ENCODE measurements around the gene TP53BP2. TPM values are rescaled to one million over a fixed set of nuclear protein-coding genes. Genes with fewer than 3 reads are reported as not detected.
A peak's percentile ranks its signal among the peaks of the same experiment; 100 is the strongest.

Gene TP53BP2
- total RNA-seq, 1 donor from 2014 or later, result 59.2 TPM

DNA sequence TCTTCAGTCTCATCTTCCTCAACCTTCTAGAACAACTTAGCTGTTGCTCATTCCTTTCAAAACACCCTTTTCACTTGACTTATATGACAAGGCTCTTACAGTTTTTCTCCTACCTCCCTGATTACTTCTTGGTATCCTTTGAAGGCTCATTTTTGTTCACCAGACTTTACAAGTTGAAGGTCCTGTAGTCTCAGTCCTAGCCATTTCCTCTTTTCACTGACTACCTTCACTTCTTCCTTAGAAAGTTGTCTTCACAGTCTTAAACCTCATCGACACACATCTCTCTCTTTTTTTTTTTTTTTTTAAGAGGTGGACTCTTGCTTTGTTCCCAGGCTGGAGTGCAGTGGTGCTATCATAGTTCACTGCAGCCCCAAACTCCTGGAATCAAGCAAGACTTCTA lies 6.6 kb upstream of the TP53BP2 start:
- H3K27me3 Mint-ChIP-seq, result peaks cover 22% of the 10 kb centered on the region
- H3K36me3 Mint-ChIP-seq (ENCODE audit: insufficient read depth), result no peaks in the 10 kb centered on the region
- DNase-seq (ENCODE audit: low spot score, unreplicated experiment), result no peak
- TF ChIP-seq, protein P1, sequence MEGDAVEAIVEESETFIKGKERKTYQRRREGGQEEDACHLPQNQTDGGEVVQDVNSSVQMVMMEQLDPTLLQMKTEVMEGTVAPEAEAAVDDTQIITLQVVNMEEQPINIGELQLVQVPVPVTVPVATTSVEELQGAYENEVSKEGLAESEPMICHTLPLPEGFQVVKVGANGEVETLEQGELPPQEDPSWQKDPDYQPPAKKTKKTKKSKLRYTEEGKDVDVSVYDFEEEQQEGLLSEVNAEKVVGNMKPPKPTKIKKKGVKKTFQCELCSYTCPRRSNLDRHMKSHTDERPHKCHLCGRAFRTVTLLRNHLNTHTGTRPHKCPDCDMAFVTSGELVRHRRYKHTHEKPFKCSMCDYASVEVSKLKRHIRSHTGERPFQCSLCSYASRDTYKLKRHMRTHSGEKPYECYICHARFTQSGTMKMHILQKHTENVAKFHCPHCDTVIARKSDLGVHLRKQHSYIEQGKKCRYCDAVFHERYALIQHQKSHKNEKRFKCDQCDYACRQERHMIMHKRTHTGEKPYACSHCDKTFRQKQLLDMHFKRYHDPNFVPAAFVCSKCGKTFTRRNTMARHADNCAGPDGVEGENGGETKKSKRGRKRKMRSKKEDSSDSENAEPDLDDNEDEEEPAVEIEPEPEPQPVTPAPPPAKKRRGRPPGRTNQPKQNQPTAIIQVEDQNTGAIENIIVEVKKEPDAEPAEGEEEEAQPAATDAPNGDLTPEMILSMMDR (IDR thresholded peaks at IDR 0.05; ENCODE audit: unreplicated experiment), result no peak
- H3K4me1 Mint-ChIP-seq (ENCODE audit: low read depth), result no peaks in the 10 kb centered on the region
- no peak overlapping the region for H3K4me3 Mint-ChIP-seq (ENCODE audit: low read depth)
- H3K9me3 Mint-ChIP-seq (ENCODE audit: low read depth), result no peaks in the 10 kb centered on the region
- no peak overlapping the region for H3K27ac Mint-ChIP-seq

DNA sequence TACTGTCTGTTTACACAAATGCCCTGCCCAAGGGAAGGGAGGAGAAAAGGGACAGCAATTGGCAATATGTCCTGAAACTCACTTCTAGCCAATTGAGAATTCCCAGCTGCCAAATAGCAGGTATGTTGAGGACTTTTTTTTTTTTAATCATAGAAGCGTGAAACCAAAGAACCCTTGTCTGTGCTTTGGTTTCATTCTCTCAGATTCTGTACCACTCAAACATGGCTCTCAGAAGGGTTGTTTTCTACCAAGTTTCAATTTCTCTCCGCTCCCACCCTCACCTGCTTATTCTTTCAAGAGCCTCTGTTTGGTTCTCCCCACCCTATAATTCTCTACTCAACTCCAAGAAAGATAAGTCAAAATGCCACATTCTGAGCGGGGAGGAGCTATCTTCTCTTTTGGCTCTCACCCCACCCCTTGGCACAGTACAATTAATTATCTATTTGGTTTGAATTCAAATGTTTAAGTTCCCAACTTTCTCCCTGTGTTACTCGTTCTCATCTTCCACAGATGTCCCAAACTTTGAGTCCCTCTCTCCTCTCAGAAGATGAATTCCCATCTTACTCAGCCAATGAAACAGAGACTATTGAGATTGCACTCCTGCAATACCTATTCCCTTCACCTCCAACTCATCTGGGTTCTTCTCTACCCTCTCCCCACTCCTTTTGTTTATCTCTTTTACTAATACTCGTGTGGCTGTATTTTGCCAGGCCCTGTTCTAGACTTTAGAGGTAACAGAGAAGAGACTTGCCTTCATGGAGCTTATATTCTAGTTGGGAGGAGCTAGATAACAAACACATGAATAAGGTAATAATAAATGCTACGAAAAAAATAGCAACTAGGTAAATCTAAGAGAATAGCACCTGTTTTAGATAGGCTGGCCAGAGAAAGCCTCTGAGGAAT lies 3.9 kb upstream of the TP53BP2 start:
- TF ChIP-seq, protein P1 (IDR thresholded peaks at IDR 0.05; ENCODE audit: unreplicated experiment), result no peak

DNA sequence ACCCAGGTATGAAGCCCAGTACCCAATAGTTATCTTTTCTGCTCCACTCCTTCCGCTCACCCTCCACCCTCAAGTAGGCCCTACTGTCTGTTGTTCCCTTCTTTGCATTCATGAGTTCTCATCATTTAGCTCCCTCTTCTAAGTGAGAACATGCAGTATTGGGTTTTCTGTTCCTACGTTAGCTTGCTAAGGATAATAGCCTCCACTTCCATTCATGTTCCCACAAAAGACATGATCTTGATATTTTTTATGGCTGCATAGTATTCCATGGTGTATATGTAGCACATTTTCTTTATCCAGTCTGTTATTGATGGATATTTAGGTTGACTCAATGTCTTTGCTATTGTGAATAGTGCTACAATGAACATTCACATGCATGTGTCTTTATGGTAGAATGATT lies 2.8 kb upstream of the TP53BP2 start:
- no peak overlapping the region for H3K4me3 Mint-ChIP-seq (ENCODE audit: low read depth)
- H3K27ac Mint-ChIP-seq, result no peak overlapping the region
- TF ChIP-seq, protein P1 (IDR thresholded peaks at IDR 0.05; ENCODE audit: unreplicated experiment), result no peak
- no peaks in the 10 kb centered on the region for H3K36me3 Mint-ChIP-seq (ENCODE audit: insufficient read depth)
- H3K9me3 Mint-ChIP-seq (ENCODE audit: low read depth), result no peaks in the 10 kb centered on the region
- peaks cover 10% of the 10 kb centered on the region for H3K4me1 Mint-ChIP-seq (ENCODE audit: low read depth)
- DNase-seq (ENCODE audit: low spot score, unreplicated experiment), result no peak
- H3K27me3 Mint-ChIP-seq, result peaks cover 15% of the 10 kb centered on the region

More for the DNA sequence above, 3.9 kb upstream of the TP53BP2 start:
- DNase-seq (ENCODE audit: low spot score, unreplicated experiment), result no peak
- H3K27ac Mint-ChIP-seq, result no peak overlapping the region
- no peaks in the 10 kb centered on the region for H3K9me3 Mint-ChIP-seq (ENCODE audit: low read depth)
- peaks cover 19% of the 10 kb centered on the region for H3K27me3 Mint-ChIP-seq
- peaks cover 3% of the 10 kb centered on the region for H3K4me1 Mint-ChIP-seq (ENCODE audit: low read depth)
- no peaks in the 10 kb centered on the region for H3K36me3 Mint-ChIP-seq (ENCODE audit: insufficient read depth)
- no peak overlapping the region for H3K4me3 Mint-ChIP-seq (ENCODE audit: low read depth)

DNA sequence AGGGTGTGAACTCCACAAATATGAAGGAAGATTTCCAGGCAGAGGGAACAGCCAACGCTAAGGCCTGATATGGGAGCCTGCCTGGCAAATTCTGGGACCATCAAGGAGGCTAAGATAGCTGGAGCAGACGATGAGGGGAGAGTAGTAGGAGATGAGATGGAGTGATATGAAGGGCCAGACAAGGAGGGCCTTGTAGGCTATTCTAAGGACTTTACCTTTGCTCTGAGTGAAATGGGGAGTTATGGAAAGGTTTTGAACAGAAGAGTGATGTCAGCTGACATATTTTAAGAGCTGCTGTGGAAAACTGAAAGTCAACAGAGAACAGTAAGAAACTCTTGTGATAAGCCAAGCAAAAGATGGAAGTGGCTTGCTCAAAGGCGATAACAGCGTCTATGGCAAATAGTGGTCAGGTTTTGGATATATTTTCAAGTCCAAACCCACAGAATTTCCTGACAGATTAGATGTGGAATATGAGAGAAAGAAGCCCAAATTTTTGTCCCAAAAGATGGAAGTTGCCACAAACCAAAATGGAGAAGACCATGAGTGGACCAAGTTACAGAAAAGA lies 2.1 kb upstream of the TP53BP2 start:
- Mint-ChIP-seq H3K27me3 (peaks cover 14% of the 10 kb centered on the region), H3K4me3 (ENCODE audit: low read depth) (no peak overlapping the region), H3K36me3 (ENCODE audit: insufficient read depth) (no peaks in the 10 kb centered on the region), H3K4me1 (ENCODE audit: low read depth) (peaks cover 10% of the 10 kb centered on the region), H3K27ac (no peak overlapping the region), H3K9me3 (ENCODE audit: low read depth) (no peaks in the 10 kb centered on the region)
- no peak for DNase-seq (ENCODE audit: low spot score, unreplicated experiment)
- TF ChIP-seq, protein P1 (IDR thresholded peaks at IDR 0.05; ENCODE audit: unreplicated experiment), result no peak

DNA sequence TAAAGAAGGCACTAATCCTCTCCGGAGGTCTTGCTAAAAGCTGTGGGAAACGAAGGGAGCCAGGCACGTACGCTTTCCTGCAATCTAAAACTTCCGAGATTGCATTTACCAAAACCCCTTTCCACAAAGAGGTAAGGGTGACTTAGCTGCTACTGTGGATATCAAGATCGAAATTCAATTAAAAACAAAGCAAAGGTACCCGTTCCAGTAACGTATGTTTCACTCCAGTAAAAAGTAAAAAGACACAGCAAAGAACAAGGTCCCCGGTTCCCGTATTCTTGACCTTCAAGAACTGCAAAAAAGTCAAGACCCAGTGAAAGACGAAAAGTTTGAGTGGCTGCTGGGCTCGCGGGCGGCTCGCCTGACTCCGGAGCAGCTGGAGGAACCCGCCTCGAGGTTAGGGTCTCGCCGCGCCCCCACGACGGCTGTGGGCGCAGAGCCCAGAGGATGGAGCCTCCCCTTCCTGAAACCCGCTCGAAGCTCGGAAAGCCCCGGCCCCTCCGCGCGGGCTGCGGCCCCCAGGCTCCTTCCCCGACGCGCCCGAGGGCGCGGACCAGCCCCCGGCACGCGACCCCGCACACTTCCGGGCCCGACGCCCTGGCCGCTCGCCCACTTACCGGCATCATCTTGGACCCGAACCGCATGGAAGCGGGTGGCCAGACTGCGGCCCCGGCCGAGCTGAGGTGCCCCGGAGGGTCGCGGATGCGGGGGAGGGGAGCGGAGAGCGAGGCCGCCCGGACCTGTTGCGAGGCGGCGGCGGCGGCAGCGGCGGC lies 524 bp downstream of the TP53BP2 start:
- Mint-ChIP-seq H3K4me3 (ENCODE audit: low read depth) (peak overlapping the region; percentile 93), H3K27ac (peak overlapping the region; percentile 98), H3K27me3 (peaks cover 8% of the 10 kb centered on the region), H3K4me1 (ENCODE audit: low read depth) (peaks cover 13% of the 10 kb centered on the region), H3K9me3 (ENCODE audit: low read depth) (no peaks in the 10 kb centered on the region), H3K36me3 (ENCODE audit: insufficient read depth) (no peaks in the 10 kb centered on the region)
- TF ChIP-seq, protein P1 (IDR thresholded peaks at IDR 0.05; ENCODE audit: unreplicated experiment), result no peak
- no peak for DNase-seq (ENCODE audit: low spot score, unreplicated experiment)

Data from progenitor cell of endocrine pancreas (in vitro differentiated cells).